Neural progenitor cell (in vitro differentiated cells): ENCODE measurements around the gene FAM240B. TPM values are rescaled to one million over a fixed set of nuclear protein-coding genes. Genes with fewer than 3 reads are reported as not detected.

Experiments used
- DNase-seq: peaks from one replicate; pipeline ENCODE4 v3.0.0-alpha.2; 2016; ENCODE audit warnings: low spot score
- H2AFZ ChIP-seq: fragments of 200-600 bp; sonication (generic); replicated peaks from 2 replicates; pipeline ENCODE4 v1.6.1; 2016; ENCODE audit warnings: antibody characterized with exemption
- H3F3A ChIP-seq: fragments of 200-600 bp; sonication (generic); 2 replicates; pipeline ENCODE4 v1.6.1; 2016; ENCODE audit warnings: antibody characterized with exemption, low read depth
- H3K27ac ChIP-seq: fragments of 200-600 bp; sonication (generic); 2 replicates; pipeline ENCODE4 v1.5.1; 2016; ENCODE audit warnings: mild to moderate bottlenecking
- H3K27me3 ChIP-seq: fragments of 200-600 bp; sonication (generic); 2 replicates; pipeline ENCODE4 v1.6.1; 2016; ENCODE audit warnings: mild to moderate bottlenecking, moderate library complexity
- H3K36me3 ChIP-seq: fragments of 200-600 bp; sonication (generic); 2 replicates; pipeline ENCODE4 v1.5.1; 2016
- H3K4me1 ChIP-seq: fragments of 200-600 bp; sonication (generic); 2 replicates; pipeline ENCODE4 v1.6.1; 2016; ENCODE audit warnings: mixed run types
- H3K4me2 ChIP-seq: fragments of 200-600 bp; sonication (generic); 2 replicates; pipeline ENCODE4 v1.6.1; 2016
- H3K4me3 ChIP-seq: fragments of 200-600 bp; sonication (generic); 2 replicates; pipeline ENCODE4 v1.5.1; 2016
- H3K79me2 ChIP-seq: fragments of 200-600 bp; sonication (generic); 2 replicates; pipeline ENCODE4 v1.6.1; 2016; ENCODE audit warnings: low read depth
- H3K9ac ChIP-seq: fragments of 200-600 bp; sonication (generic); 2 replicates; pipeline ENCODE4 v1.6.1; 2016
- H3K9me3 ChIP-seq: fragments of 200-600 bp; sonication (generic); 2 replicates; pipeline ENCODE4 v1.5.1; 2016; ENCODE audit warnings: low read depth
- H4K20me1 ChIP-seq: fragments of 200-600 bp; sonication (generic); 2 replicates; pipeline ENCODE4 v1.6.1; 2016; ENCODE audit warnings: low read depth
- H3K27ac Mint-ChIP-seq: 3 replicates; pipeline ENCODE4 v1.8.0; 2021; ENCODE audit warnings: mixed read lengths
- H3K27me3 Mint-ChIP-seq: 2 replicates; pipeline ENCODE4 v1.8.0; 2022; ENCODE audit warnings: low read depth, mild to moderate bottlenecking, inconsistent platforms, moderate library complexity, mixed read lengths; ENCODE audit not compliant: insufficient read depth
- H3K36me3 Mint-ChIP-seq: 3 replicates; pipeline ENCODE4 v1.8.0; 2021; ENCODE audit warnings: mixed read lengths
- H3K4me1 Mint-ChIP-seq: 3 replicates; pipeline ENCODE4 v1.8.0; 2021; ENCODE audit warnings: mixed read lengths
- H3K4me3 Mint-ChIP-seq: 3 replicates; pipeline ENCODE4 v1.8.0; 2021; ENCODE audit warnings: mild to moderate bottlenecking, moderate library complexity, mixed read lengths
- H3K9me3 Mint-ChIP-seq: 3 replicates; pipeline ENCODE4 v1.8.0; 2020; ENCODE audit warnings: mixed read lengths
- CTCF ChIP-seq: fragments of 200-600 bp; sonication (generic); IDR thresholded peaks from 2 replicates; pipeline ENCODE4 v1.5.1; 2017; ENCODE audit warnings: antibody characterized with exemption, mild to moderate bottlenecking
- EZH2 ChIP-seq: fragments of 200-600 bp; sonication (generic); IDR thresholded peaks from 2 replicates; pipeline ENCODE4 v1.6.1; 2017; ENCODE audit warnings: antibody characterized with exemption, mild to moderate bottlenecking, moderate library complexity
- EZH2phosphoT487 ChIP-seq: fragments of 200-600 bp; sonication (generic); IDR thresholded peaks from 2 replicates; pipeline ENCODE4 v1.6.1; 2017; ENCODE audit warnings: antibody characterized with exemption
- total RNA-seq: library from RNA; depleted of rRNA; stranded (reverse); fragments of >200 nt; gene quantifications from 2 replicates; pipeline ENCODE4 v1.2.3, GENCODE V29; 2015; ENCODE audit warnings: low replicate concordance

The FAM240B gene
- total RNA-seq, 1 donor from 2014 or later = not detected

GRCh38 chr9:38761999-38762398 lies 42.1 kb upstream of the FAM240B start:
- Histone ChIP-seq H2AFZ (no peak overlapping the region), H3K27ac (no peak overlapping the region), H3K36me3 (no peaks in the 10 kb centered on the region), H3K27me3 (no peaks in the 10 kb centered on the region), H4K20me1 (no peaks in the 10 kb centered on the region), H3F3A (no peaks in the 10 kb centered on the region), H3K9ac (no peak overlapping the region), H3K79me2 (no peaks in the 10 kb centered on the region), H3K9me3 (no peaks in the 10 kb centered on the region), H3K4me3 (no peak overlapping the region), H3K4me2 (no peak overlapping the region), H3K4me1 (peaks cover 18% of the 10 kb centered on the region)
- H3K27me3 Mint-ChIP-seq = peaks cover 5% of the 10 kb centered on the region
- peaks cover 30% of the 10 kb centered on the region for H3K4me1 Mint-ChIP-seq
- peak overlapping the region; percentile 6 for H3K27ac Mint-ChIP-seq
- no peak overlapping the region for H3K4me3 Mint-ChIP-seq
- H3K9me3 Mint-ChIP-seq = peaks cover 8% of the 10 kb centered on the region
- no peaks in the 10 kb centered on the region for H3K36me3 Mint-ChIP-seq
- TF ChIP-seq EZH2 (no peak), CTCF (no peak), EZH2phosphoT487 (no peak)
- DNase-seq = no peak

- no peak overlapping the region for H3K4me3 ChIP-seq
- Mint-ChIP-seq H3K27ac (peak overlapping the region; percentile 61), H3K36me3 (no peaks in the 10 kb centered on the region), H3K27me3 (peaks cover 3% of the 10 kb centered on the region), H3K4me1 (peaks cover 30% of the 10 kb centered on the region), H3K9me3 (peaks cover 8% of the 10 kb centered on the region), H3K4me3 (no peak overlapping the region)
- H3K79me2 ChIP-seq = no peaks in the 10 kb centered on the region
- peak overlapping the region; percentile 95 for H2AFZ ChIP-seq
- TF ChIP-seq EZH2phosphoT487 = no peak
- no peak for TF ChIP-seq EZH2
- TF ChIP-seq CTCF = no peak
- DNase-seq = peak; percentile 5
- peaks cover 18% of the 10 kb centered on the region for H3K4me1 ChIP-seq
- no peaks in the 10 kb centered on the region for H3K9me3 ChIP-seq
- no peak overlapping the region for H3K27ac ChIP-seq
- H3K27me3 ChIP-seq = no peaks in the 10 kb centered on the region
- no peaks in the 10 kb centered on the region for H4K20me1 ChIP-seq
- no peak overlapping the region for H3K9ac ChIP-seq
- peak overlapping the region; percentile 4 for H3K4me2 ChIP-seq
- no peaks in the 10 kb centered on the region for H3K36me3 ChIP-seq
- no peaks in the 10 kb centered on the region for H3F3A ChIP-seq
These were observed 41.4 kb upstream of the FAM240B start for GRCh38 chr9:38761339-38761738.

GRCh38 chr9:38756702-38757101 lies 36.8 kb upstream of the FAM240B start:
- Histone ChIP-seq H4K20me1 (no peaks in the 10 kb centered on the region), H3K79me2 (no peaks in the 10 kb centered on the region), H3K36me3 (no peaks in the 10 kb centered on the region), H3K4me2 (no peak overlapping the region), H3K27ac (no peak overlapping the region), H3K9me3 (no peaks in the 10 kb centered on the region), H3K4me1 (peaks cover 11% of the 10 kb centered on the region), H3F3A (no peaks in the 10 kb centered on the region), H3K27me3 (no peaks in the 10 kb centered on the region), H3K9ac (no peak overlapping the region), H3K4me3 (no peak overlapping the region), H2AFZ (no peak overlapping the region)
- Mint-ChIP-seq H3K4me1 (peaks cover 11% of the 10 kb centered on the region), H3K36me3 (no peaks in the 10 kb centered on the region), H3K27me3 (no peaks in the 10 kb centered on the region), H3K9me3 (peaks cover 2% of the 10 kb centered on the region), H3K4me3 (no peak overlapping the region), H3K27ac (no peak overlapping the region)
- no peak for DNase-seq
- TF ChIP-seq CTCF (no peak), EZH2 (no peak), EZH2phosphoT487 (no peak)
